ENCODE results near the gene HILPDA.
A peak's percentile ranks its signal among the peaks of the same experiment; 100 is the strongest.
"Not testable (repeated sequence)": the region's sequence is repeated elsewhere in the genome, so short reads cannot be mapped to it uniquely, and the experiment has no call there.

The HILPDA gene

DNA sequence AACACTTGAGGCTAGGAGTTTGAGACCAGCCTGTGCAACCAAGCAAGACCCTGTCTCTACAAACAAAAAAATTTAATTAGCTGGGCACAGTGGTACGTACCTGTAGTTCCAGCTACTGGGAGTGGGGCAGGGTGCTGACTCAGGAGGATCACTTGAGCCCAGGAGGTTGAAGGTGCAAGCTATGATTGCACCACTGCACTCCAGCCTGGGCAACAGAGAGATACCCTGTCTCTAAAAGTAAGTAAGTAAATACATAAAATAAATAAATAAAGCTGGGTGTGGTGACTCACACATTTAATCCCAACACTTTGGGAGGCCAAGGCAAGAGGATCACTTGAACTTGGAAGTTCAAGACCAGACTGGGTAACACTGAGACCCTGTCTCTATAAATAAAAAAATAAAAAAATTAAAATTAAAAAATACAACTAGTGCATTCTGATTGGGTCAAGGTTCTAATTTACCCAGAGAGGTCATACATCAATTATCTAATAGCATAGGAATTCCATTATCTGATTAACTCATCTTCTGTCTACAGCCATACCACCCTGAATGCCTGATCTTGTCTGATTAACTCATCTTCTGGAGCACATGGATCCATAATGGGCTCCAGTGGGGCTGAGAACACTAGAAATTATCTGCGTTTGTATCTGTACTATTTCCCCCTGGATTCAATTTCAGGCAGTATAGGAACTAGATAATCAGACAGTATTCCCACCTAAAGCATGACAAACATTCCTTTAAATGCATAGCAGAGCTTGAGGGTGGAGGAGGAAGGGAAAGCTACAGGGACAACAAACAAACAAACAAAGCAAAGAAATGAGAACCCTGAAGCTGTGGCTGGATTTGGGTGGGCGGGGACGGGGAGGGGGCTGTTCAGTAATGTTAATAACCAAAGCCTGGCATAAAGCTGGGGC lies 21.0 kb upstream of the HILPDA start:
- no peak for DNase-seq

GRCh38 chr7:128435327-128435686 lies 20.4 kb upstream of the HILPDA start:
- DNase-seq = no peak

DNA sequence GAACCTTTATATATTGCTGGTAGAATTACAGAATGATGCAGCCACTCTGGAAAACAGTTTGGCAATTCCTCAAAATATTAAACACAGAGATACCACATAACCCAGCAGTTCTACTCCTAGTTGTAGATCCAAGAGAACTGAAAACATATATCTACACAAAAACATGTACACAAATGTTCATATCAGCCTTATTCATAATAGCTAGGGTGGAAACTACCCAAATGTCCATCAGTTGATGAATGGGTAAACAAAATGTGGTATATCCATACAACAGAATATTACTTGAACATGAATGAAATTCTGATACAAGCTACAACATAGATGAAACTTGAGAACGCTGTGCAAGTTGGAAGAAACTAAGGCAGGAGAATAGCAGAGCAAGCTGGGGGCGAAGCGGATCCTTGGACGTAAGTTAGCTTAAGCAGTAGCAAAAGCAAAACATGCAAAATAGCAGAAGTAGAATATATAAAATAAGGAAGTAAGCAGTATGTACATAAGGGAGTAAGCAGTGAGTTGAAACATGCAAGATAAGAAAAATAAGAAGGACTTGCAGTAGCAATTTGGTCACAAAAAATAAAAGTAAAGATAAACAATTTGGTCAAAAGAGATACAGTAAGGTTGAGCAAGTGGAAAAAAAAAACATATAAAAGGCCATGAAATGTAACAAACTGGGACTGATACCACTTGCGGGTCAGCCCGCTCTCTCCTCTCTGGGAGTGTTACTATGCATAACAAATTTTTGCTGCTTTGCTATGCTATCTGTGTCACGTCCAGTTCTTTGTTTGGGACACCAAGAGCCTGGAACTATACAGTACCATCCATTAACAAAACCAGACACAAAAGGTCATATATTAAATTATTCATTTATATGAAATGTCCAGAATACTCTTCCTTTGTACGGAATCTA lies 18.0 kb upstream of the HILPDA start:
- DNase-seq = no peak

DNA sequence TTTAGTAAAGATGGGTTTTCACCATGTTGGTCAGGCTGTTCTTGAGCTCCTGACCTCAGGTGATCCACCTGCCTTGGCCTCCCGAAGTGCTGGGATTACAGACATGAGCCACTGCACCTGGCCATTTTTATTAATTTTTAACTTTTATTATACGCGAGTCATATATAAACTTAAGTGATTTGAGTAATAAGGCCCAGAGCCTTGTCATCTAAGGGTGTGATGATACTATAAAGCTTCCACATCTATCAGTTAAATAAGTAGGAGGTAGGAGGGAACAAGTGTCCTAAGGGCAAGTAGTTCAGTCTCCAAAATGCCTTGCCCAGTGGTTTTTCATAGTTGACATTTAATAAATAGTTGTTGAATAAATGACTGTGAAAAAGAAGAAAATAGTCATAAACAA lies 13.3 kb upstream of the HILPDA start:
- no peak for DNase-seq

GRCh38 chr7:128443831-128444600 lies 11.7 kb upstream of the HILPDA start:
- no peak for DNase-seq

DNA sequence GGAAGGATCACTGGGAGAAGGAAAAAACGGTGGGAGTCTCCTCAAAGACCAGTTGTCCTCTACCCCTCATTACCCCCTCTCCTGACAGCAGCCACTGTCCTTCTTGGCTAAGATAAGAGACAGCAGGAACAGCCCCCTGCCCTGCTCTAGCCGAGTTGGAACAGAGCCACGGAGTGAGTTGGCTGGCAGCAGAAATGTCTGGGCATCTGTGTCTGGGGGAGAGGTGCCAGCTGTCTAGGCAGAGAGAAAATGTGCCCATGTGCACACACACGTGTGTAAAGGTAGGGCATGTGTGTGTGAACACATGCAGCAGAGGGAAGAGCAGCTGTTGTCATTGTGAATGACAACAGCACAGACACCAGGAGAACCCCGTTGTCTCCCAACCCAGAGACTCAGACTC lies 9.4 kb upstream of the HILPDA start:
- DNase-seq = no peak

- DNase-seq = no peak
These were observed 7.6 kb upstream of the HILPDA start for GRCh38 chr7:128447941-128448564.

- DNase-seq = no peak
These were observed 6.9 kb upstream of the HILPDA start for GRCh38 chr7:128448751-128449302.

- no peak for DNase-seq
These were observed 5.3 kb upstream of the HILPDA start for GRCh38 chr7:128450409-128450808.

GRCh38 chr7:128450913-128451312 lies 4.8 kb upstream of the HILPDA start:
- DNase-seq = no peak

GRCh38 chr7:128452552-128452951 lies 3.1 kb upstream of the HILPDA start:
- no peak for DNase-seq

GRCh38 chr7:128453836-128454804 lies 1.6 kb upstream of the HILPDA start:
- DNase-seq = no peak

- DNase-seq = no peak
These were observed 703 bp upstream of the HILPDA start for GRCh38 chr7:128454808-128455542.

DNA sequence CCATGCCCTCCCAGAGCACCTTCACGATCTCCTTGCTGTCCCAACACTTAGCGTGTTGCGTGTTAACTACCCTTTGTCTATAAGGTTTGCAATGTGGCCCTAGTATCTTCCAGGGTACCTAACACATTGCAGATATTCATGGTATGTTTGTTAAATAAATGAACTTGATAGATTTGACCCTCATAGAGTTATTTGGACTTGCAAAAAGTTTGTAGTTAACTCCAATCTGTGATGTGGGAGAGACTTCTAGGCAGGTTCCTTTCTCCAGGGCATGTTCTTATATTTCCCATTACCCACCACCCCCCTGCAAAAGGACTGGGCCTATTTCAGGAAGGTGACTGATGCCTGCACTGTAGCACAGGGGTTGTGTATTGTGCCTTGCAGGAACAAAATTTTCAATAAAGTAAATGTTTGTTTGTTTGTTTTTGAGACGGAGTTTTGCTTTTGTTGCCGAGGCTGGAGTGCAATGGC lies 612 bp downstream of the HILPDA start:
- no peak for DNase-seq

DNA sequence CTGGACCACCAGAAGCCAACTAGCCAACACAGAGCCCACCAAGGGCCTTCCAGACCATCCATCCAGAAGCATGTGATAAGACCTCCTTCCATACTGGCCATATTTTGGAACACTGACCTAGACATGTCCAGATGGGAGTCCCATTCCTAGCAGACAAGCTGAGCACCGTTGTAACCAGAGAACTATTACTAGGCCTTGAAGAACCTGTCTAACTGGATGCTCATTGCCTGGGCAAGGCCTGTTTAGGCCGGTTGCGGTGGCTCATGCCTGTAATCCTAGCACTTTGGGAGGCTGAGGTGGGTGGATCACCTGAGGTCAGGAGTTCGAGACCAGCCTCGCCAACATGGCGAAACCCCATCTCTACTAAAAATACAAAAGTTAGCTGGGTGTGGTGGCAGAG lies 1.7 kb downstream of the HILPDA start:
- DNase-seq = not testable (repeated sequence)

GRCh38 chr7:128458956-128459355 lies 3.3 kb downstream of the HILPDA start:
- DNase-seq = peak; percentile 31

GRCh38 chr7:128459394-128459878 lies 3.8 kb downstream of the HILPDA start:
- DNase-seq = peak; percentile 45

DNA sequence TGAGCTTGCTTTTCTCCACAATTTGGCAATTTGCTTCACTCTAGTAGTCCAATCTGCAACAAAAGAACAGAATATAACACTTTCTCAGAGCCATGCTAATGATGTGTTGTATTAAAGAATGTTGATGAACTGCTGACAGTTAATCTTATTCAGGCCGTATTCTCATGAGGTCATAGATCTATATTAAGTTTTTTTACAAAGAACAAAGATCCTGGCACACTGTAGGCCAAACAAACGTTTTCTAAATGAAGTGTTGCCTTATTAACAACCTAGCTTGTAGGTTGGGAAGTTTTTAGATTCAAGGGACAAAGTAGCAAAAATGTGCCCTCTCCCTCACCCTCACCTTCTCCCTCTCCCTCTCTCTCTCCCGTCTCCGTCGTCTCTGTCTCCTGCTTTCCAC lies 6.8 kb downstream of the HILPDA start:
- no peak for DNase-seq

- DNase-seq = not testable (repeated sequence)
These were observed 7.7 kb downstream of the HILPDA start for GRCh38 chr7:128463345-128463744.

DNA sequence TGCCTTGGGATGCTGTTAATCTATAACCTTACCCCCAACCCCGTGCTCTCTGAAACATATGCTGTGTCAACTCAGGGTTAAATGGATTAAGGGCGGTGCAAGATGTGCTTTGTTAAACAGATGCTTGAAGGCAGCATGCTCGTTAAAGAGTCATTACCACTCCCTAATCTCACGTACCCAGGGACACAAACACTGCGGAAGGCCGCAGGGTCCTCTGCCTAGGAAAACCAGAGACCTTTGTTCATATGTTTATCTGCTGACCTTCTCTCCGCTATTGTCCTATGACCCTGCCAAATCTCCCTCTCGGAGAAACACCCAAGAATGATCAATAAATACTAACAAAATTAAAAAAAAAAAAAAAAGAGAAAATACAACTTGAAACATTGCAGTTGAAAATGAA lies 8.3 kb downstream of the HILPDA start:
- not testable (repeated sequence) for DNase-seq

Measured in stimulated activated naive CD4-positive, alpha-beta T cell treated with Interleukin-2 at 50 U/mL for 16 hours (primary cell).